ENCODE data around the gene TRMT112.

DNA sequence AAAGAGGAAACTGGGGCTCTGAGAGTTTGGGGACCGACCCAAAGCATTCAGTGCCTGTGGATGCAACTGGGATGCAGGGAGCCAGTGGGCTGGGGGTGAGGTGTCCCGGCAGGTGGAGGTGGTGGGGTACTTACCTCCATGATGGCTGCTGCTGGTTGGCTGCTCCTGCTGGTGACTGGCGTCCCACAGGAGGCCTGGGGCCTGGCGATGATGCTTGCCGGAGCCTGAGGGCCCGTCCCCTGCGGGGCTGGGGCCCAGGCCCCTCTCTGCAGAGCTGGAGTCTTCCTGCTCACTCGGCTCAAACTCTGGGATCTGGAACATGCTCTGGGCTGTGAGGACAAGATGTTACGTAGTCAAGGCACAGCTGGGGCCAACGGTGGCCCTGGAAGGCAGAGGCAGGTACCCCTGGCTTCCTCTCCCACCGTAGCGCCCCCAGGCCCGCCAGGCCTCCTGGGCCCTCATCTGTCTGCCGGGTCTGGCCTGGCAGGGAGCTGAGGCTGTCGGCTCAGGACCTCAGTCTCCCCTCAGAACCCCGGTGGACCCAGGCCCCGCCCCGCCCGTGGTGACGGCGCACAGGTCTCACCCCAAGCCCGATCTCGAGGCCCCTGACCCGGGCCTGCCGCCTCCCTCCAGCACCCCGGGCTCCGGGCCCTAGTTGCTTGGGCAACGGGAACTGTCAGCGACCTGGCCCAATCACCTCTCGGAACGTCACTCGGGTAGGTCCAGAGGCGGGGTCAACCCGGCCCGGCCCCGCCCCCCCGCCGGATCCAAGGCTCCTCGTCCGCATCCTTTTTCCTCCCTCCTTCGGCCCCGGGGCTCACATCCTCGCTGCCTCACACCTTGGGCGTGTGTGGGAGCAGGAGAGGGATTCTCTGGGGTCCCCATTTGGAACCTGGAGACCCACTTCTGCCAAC, 33.1 kb downstream of the TRMT112 start, which contains the start of gene BAD:
- TF ChIP-seq, protein P1, sequence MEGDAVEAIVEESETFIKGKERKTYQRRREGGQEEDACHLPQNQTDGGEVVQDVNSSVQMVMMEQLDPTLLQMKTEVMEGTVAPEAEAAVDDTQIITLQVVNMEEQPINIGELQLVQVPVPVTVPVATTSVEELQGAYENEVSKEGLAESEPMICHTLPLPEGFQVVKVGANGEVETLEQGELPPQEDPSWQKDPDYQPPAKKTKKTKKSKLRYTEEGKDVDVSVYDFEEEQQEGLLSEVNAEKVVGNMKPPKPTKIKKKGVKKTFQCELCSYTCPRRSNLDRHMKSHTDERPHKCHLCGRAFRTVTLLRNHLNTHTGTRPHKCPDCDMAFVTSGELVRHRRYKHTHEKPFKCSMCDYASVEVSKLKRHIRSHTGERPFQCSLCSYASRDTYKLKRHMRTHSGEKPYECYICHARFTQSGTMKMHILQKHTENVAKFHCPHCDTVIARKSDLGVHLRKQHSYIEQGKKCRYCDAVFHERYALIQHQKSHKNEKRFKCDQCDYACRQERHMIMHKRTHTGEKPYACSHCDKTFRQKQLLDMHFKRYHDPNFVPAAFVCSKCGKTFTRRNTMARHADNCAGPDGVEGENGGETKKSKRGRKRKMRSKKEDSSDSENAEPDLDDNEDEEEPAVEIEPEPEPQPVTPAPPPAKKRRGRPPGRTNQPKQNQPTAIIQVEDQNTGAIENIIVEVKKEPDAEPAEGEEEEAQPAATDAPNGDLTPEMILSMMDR (IDR thresholded peaks at IDR 0.05) = no peak
- TF ChIP-seq POLR2A (IDR thresholded peaks at IDR 0.05) (peak in 1 of 4 donors; percentile 4), POLR2AphosphoS5 (IDR thresholded peaks at IDR 0.05) (peak in 2 of 3 donors; percentile 63 to 75), EP300 (IDR thresholded peaks at IDR 0.05) (no peak)

Data from stomach (tissue), 4 donors.